GM23338 (cell line): ENCODE results near the gene SFTA2.

Experiments
- CTCF ChIP-seq, 2 experiments: fragments of 200-600 bp in 1 of 2; sonication (generic) in 1 of 2; conservative IDR thresholded peaks; 2 replicates each; pipeline versions ENCODE4 v1.5.1 to v1.6.1; 2016 to 2017; ENCODE audit warnings: antibody characterized with exemption in 2 of 2, low read depth in 2 of 2, mild to moderate bottlenecking in 2 of 2, moderate library complexity in 1 of 2
- POLR2AphosphoS5 ChIP-seq: IDR thresholded peaks from 2 replicates; pipeline ENCODE4 v1.6.1; 2016; ENCODE audit warnings: antibody characterized with exemption, low read depth

DNA sequence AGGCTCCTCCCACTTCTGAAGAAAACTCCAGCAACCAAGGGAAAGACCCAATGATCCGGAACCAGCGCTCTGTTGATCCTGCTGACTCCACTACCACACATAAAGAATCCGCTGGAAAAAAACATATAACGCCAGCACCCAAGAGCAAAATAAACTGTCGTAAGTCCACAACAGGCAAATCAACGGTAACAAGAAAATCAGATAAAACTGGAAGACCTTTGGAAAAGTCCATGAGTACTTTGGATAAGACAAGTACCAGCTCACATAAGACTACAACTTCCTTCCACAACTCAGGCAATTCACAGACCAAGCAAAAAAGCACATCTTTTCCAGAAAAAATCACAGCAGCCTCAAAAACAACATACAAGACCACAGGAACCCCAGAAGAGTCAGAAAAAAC, 16.8 kb upstream of the SFTA2 start:
- TF ChIP-seq CTCF (conservative IDR thresholded peaks at IDR 0.05; ENCODE audit: low read depth in 2 of 2) (no peak), POLR2AphosphoS5 (no peak)
